H1 (cell line): ENCODE data around the gene EHHADH. TPM values are rescaled to one million over a fixed set of nuclear protein-coding genes. Genes with fewer than 3 reads are reported as not detected.
"Not testable (repeated sequence)": the region's sequence is repeated elsewhere in the genome, so short reads cannot be mapped to it uniquely, and the experiment has no call there.

Experiments used
- CTCF ChIA-PET: fragments of 300-600 bp; sonication (Branson Sonifier 250); formaldehyde crosslinking; loops from one replicate; lab custom pipeline; 2021; ENCODE audit not compliant: partially characterized antibody; lab: Charles Lee
- POLR2A ChIA-PET: fragments of 300-600 bp; sonication (Branson Sonifier 250); formaldehyde crosslinking; loops from one replicate; lab custom pipeline; 2021; ENCODE audit warnings: inconsistent platforms; ENCODE audit not compliant: partially characterized antibody; lab: Charles Lee
- DNase-seq, 2 experiments: peaks; one replicate each; pipeline versions ENCODE4 v3.0.0 to v3.0.0-alpha.2; 2010 to 2022; ENCODE audit warnings: low spot score in 2 of 2, low read depth in 1 of 2, mixed read lengths in 1 of 2
- FAIRE-seq: peaks from 2 replicates; lab custom pipeline; 2011; peaks lifted over from hg19 to GRCh38; lab: Jason Lieb, UNC
- H2AFZ ChIP-seq: 2 replicates; pipeline ENCODE4 v1.8.1; 2012; ENCODE audit warnings: low read length, inconsistent platforms
- H2AK5ac ChIP-seq: 2 replicates; pipeline ENCODE4 v1.6.1; 2013; ENCODE audit warnings: low read depth, low read length
- H2BK120ac ChIP-seq: replicated peaks from 2 replicates; pipeline ENCODE3; 2013; ENCODE audit warnings: low read depth, low read length, inconsistent platforms
- H2BK12ac ChIP-seq: 2 replicates; pipeline ENCODE4 v1.6.1; 2013; ENCODE audit warnings: low read depth, low read length
- H2BK15ac ChIP-seq: 2 replicates; pipeline ENCODE4 v1.6.1; 2013; ENCODE audit warnings: low read length
- H2BK20ac ChIP-seq: 2 replicates; pipeline ENCODE4 v1.6.1; 2013; ENCODE audit warnings: low read length
- H2BK5ac ChIP-seq: 2 replicates; pipeline ENCODE4 v1.6.1; 2013; ENCODE audit warnings: low read depth, low read length
- H3K14ac ChIP-seq: 2 replicates; pipeline ENCODE4 v1.6.1; 2013; ENCODE audit warnings: inconsistent platforms; ENCODE audit not compliant: insufficient read length
- H3K18ac ChIP-seq: 2 replicates; pipeline ENCODE4 v1.6.1; 2013; ENCODE audit warnings: low read length; ENCODE audit errors: extremely low read depth
- H3K23ac ChIP-seq: 2 replicates; pipeline ENCODE4 v1.6.1; 2013; ENCODE audit warnings: inconsistent platforms; ENCODE audit not compliant: insufficient read length
- H3K23me2 ChIP-seq: 2 replicates; pipeline ENCODE4 v1.6.1; 2013; ENCODE audit warnings: low read depth, low read length
- H3K27ac ChIP-seq: 2 replicates; pipeline ENCODE4 v1.6.1; 2011; ENCODE audit warnings: low read depth, low read length, inconsistent platforms
- H3K27me3 ChIP-seq, 4 experiments: replicated peaks in 1 of 4; 1 replicate in 1 of 4; 2 replicates in 3 of 4; pipeline versions ENCODE4 v1.6.1 to v1.8.1; 2011 to 2013; ENCODE audit warnings: low read length in 3 of 4, mild to moderate bottlenecking in 3 of 4, inconsistent platforms in 2 of 4, mixed read lengths in 2 of 4, moderate library complexity in 1 of 4; ENCODE audit not compliant: control insufficient read depth in 3 of 4, insufficient read depth in 3 of 4; ENCODE audit errors: extremely low read depth in 1 of 4
- H3K36me3 ChIP-seq, 4 experiments: 2 replicates each; pipeline versions ENCODE4 v1.6.1 to v1.8.1; 2011 to 2013; ENCODE audit warnings: mild to moderate bottlenecking in 4 of 4, low read length in 3 of 4, moderate library complexity in 2 of 4, control low read depth in 1 of 4, inconsistent platforms in 1 of 4; ENCODE audit not compliant: insufficient read depth in 4 of 4, control insufficient read depth in 2 of 4
- H3K4ac ChIP-seq: replicated peaks from 2 replicates; pipeline ENCODE3; 2013; ENCODE audit warnings: low read length, low read depth, mixed read lengths, inconsistent platforms; ENCODE audit not compliant: insufficient read length
- H3K4me1 ChIP-seq, 4 experiments: replicated peaks in 1 of 4; 1 replicate in 1 of 4; 2 replicates in 3 of 4; pipeline versions ENCODE4 v1.6.1 to v1.8.1; 2011 to 2013; ENCODE audit warnings: low read length in 3 of 4, inconsistent platforms in 2 of 4, mixed read lengths in 1 of 4; ENCODE audit not compliant: insufficient read depth in 4 of 4, control insufficient read depth in 3 of 4
- H3K4me2 ChIP-seq, 2 experiments: 2 replicates each; pipeline versions ENCODE4 v1.6.1 to v1.8.1; 2011 to 2013; ENCODE audit warnings: low read depth in 2 of 2, low read length in 2 of 2, control low read depth in 1 of 2, inconsistent platforms in 1 of 2, mild to moderate bottlenecking in 1 of 2; ENCODE audit not compliant: insufficient read depth in 1 of 2
- H3K4me3 ChIP-seq, 4 experiments: fragments of 200-600, 300-600 bp in 1 of 4; sonication (generic), shearing (Covaris generic), sonication (Bioruptor Twin) in 1 of 4; 2 replicates each; pipeline versions ENCODE4 v1.5.1 to v1.8.1; 2011 to 2016; ENCODE audit warnings: low read length in 4 of 4, low read depth in 3 of 4, control low read depth in 2 of 4, inconsistent platforms in 2 of 4, mild to moderate bottlenecking in 2 of 4, mixed read lengths in 1 of 4, moderate library complexity in 1 of 4; ENCODE audit not compliant: insufficient read depth in 2 of 4; ENCODE audit errors: extremely low read depth in 1 of 4
- H3K56ac ChIP-seq: replicated peaks from 2 replicates; pipeline ENCODE3; 2013; ENCODE audit warnings: low read depth, mild to moderate bottlenecking, mixed read lengths, low read length, inconsistent platforms; ENCODE audit not compliant: insufficient read length
- H3K79me1 ChIP-seq: 2 replicates; pipeline ENCODE4 v1.6.1; 2013; ENCODE audit warnings: low read depth, low read length, control low read depth
- H3K79me2 ChIP-seq, 2 experiments: 2 replicates each; pipeline versions ENCODE4 v1.6.1 to v1.8.1; 2012 to 2013; ENCODE audit warnings: low read length in 2 of 2, mild to moderate bottlenecking in 2 of 2, inconsistent platforms in 1 of 2; ENCODE audit not compliant: insufficient read depth in 2 of 2, control insufficient read depth in 1 of 2
- H3K9ac ChIP-seq, 4 experiments: replicated peaks in 1 of 4; 1 replicate in 1 of 4; 2 replicates in 3 of 4; pipeline versions ENCODE4 v1.6.1 to v1.8.1; 2011 to 2013; ENCODE audit warnings: low read depth in 3 of 4, low read length in 3 of 4, control low read depth in 2 of 4, mild to moderate bottlenecking in 2 of 4, moderate library complexity in 2 of 4, inconsistent platforms in 1 of 4; ENCODE audit errors: extremely low read depth in 1 of 4
- H3K9me3 ChIP-seq, 2 experiments: 2 replicates each; pipeline versions ENCODE4 v1.6.1 to v1.8.1; 2012 to 2013; ENCODE audit warnings: mild to moderate bottlenecking in 2 of 2, moderate library complexity in 2 of 2, control low read depth in 1 of 2, inconsistent platforms in 1 of 2, low read depth in 1 of 2, low read length in 1 of 2, mixed read lengths in 1 of 2; ENCODE audit not compliant: insufficient read depth in 2 of 2
- H4K20me1 ChIP-seq, 2 experiments: replicated peaks in 1 of 2; 2 replicates each; pipeline versions ENCODE3 to v1.8.1; 2011 to 2013; ENCODE audit warnings: inconsistent platforms in 2 of 2, low read length in 2 of 2, mild to moderate bottlenecking in 1 of 2; ENCODE audit not compliant: insufficient read depth in 2 of 2, control insufficient read depth in 1 of 2
- H4K5ac ChIP-seq: 2 replicates; pipeline ENCODE4 v1.6.1; 2013; ENCODE audit warnings: low read length, low read depth, mixed read lengths, inconsistent platforms; ENCODE audit not compliant: insufficient read length
- H4K8ac ChIP-seq: 2 replicates; pipeline ENCODE4 v1.8.0; 2013; ENCODE audit warnings: mild to moderate bottlenecking, moderate library complexity, low read length, inconsistent platforms; ENCODE audit not compliant: insufficient read depth; ENCODE audit errors: extremely low read depth
- H4K91ac ChIP-seq: replicated peaks from 2 replicates; pipeline ENCODE3; 2013; ENCODE audit warnings: low read length, mixed read lengths, inconsistent platforms; ENCODE audit not compliant: insufficient read length
- CEBPB ChIP-seq: IDR thresholded peaks from 2 replicates; pipeline ENCODE4 v1.6.1; 2012; ENCODE audit warnings: low read depth, low read length
- WGBS, 2 experiments: shearing (Covaris generic) in 1 of 2; methylation state at CpG; one replicate each; pipeline versions ENCODE4 v1.1.6 to v1.1.7; 2013 to 2015; ENCODE audit warnings: low lambda C conversion rate in 2 of 2, mixed read lengths in 2 of 2, inconsistent platforms in 1 of 2, low coverage in 1 of 2, missing lambda C conversion rate in 1 of 2; ENCODE audit not compliant: insufficient replicate concordance in 2 of 2, insufficient coverage in 1 of 2, insufficient read length in 1 of 2; ENCODE audit errors: extremely low coverage in 1 of 2, missing lambda C conversion rate in 1 of 2; 5-methylcytosine and 5-hydroxymethylcytosine counted together
- polyA plus RNA-seq, 7 experiments: library from polyadenylated mRNA; depleted of rRNA in 3 of 7; stranded (reverse) in 5 of 7; unstranded in 2 of 7; fragments of >200 nt in 5 of 7; fragments of 200-250 nt in 2 of 7; gene quantifications; 1 replicate in 5 of 7; 2 replicates in 1 of 7; 4 replicates in 1 of 7; pipeline versions ENCODE4 v1.2.1 to v1.2.3, GENCODE V29; 2011 to 2013; ENCODE audit warnings: missing spikeins in 2 of 7, mixed read lengths in 2 of 7
- total RNA-seq: library from RNA; stranded (reverse); fragmentation: NEBNext Ultra II Directional; extraction: Animal tissue kit (Norgen Biotek cat#: 25700); gene quantifications from 2 replicates; pipeline ENCODE4 v1.2.1, GENCODE V29; 2021

Gene EHHADH
- total and polyA plus RNA-seq, 2 of the 8 experiments (the other 6 are each of a cell fraction or from before 2014, with no cell fraction given): 1.4 to 3.5 TPM

DNA sequence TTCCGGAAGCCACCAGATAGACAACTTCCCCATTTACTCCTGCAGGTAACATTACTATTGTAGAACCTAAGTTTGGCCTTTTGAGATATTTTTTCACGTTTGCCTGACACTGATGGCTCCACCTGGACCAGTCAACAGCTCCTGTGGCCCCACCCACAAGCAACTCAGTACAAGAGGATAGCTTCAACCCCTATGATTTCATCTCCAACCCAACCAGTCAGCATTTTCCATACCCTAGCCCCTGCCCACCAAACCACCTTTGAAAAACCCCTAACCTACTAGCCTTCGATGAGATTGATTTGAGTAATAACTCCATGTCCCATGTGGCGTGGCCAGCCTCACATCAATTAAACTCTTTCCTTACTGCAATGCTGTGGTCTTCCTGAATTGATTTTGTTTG, 950 bp upstream of the EHHADH start (continued):
- TF ChIP-seq CEBPB: no peak

DNA sequence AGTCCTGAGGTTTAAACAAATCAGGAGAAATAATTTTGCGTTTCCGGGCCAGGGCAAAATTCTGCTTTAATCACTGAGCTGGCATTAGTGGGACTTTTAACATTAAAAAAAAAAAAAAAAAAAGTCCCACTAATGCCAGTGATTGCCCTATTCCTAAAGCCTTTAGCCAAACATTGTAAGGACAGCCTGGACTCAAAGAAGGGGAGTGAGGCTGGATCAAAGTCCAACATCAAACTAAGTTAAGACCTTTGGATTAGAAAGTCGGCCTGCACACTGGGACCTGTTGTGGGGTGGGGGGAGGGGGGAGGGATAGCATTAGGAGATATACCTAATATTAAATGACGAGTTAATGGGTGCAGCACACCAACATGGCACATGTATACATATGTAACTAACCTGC, 716 bp downstream of the EHHADH start:
- H3K18ac ChIP-seq, H3K36me3 ChIP-seq, H3K9ac ChIP-seq, H2BK12ac ChIP-seq, H4K91ac ChIP-seq, H2BK20ac ChIP-seq, FAIRE-seq, CTCF ChIA-PET, H3K27ac ChIP-seq, H2BK15ac ChIP-seq, H3K56ac ChIP-seq, H3K4me3 ChIP-seq, H3K4ac ChIP-seq, H4K5ac ChIP-seq, H3K79me2 ChIP-seq, H4K8ac ChIP-seq, H3K23me2 ChIP-seq, H3K79me1 ChIP-seq, H2AK5ac ChIP-seq, H2AFZ ChIP-seq, POLR2A ChIA-PET, H3K4me1 ChIP-seq, DNase-seq, H2BK5ac ChIP-seq, H4K20me1 ChIP-seq, H3K23ac ChIP-seq, H2BK120ac ChIP-seq, H3K9me3 ChIP-seq, H3K27me3 ChIP-seq, H3K14ac ChIP-seq: not testable (repeated sequence)
- H3K4me2 ChIP-seq: peak overlapping the region in 1 of 2 experiments; percentile 69; a peak in 1 of 4 replicates
- WGBS, 2 experiments: 88% methylated on average over 3 of the region's 4 CpGs; no CpG with 5 or more reads in 1 of the 2 experiments
